H7 (cell line): ENCODE data around the gene SGMS1. TPM values are rescaled to one million over a fixed set of nuclear protein-coding genes. Genes with fewer than 3 reads are reported as not detected.
"Not testable (repeated sequence)": the region's sequence is repeated elsewhere in the genome, so short reads cannot be mapped to it uniquely, and the experiment has no call there.

Experiments
- DNase-seq: peaks from one replicate; pipeline ENCODE4 v3.0.0; 2012
- H3K27me3 ChIP-seq: 2 replicates; pipeline ENCODE4 v1.6.0; 2011; ENCODE audit warnings: mild to moderate bottlenecking, low read length; ENCODE audit not compliant: control insufficient read depth, insufficient read depth
- H3K36me3 ChIP-seq: replicated peaks from 2 replicates; pipeline ENCODE4 v1.5.1; 2011; ENCODE audit warnings: low read length; ENCODE audit not compliant: control insufficient read depth, insufficient read depth
- H3K4me3 ChIP-seq: 2 replicates; pipeline ENCODE4 v1.5.1; 2011; ENCODE audit warnings: low read depth, mild to moderate bottlenecking, control low read depth, low read length, moderate library complexity; ENCODE audit not compliant: insufficient read depth
- total RNA-seq: library from RNA; depleted of rRNA; stranded (reverse); fragments of >200 nt; shearing (Covaris generic); gene quantifications from 2 replicates; pipeline ENCODE4 v1.2.3, GENCODE V29; 2014

Gene SGMS1
- total RNA-seq, 1 experiment from 2014 or later, result 19.4 TPM

GRCh38 chr10:50554376-50554994, 69.3 kb downstream of the SGMS1 start:
- no peaks in the 10 kb centered on the region for H3K36me3 ChIP-seq
- no peak overlapping the region for H3K4me3 ChIP-seq
- H3K27me3 ChIP-seq, result no peaks in the 10 kb centered on the region
- DNase-seq, result no peak

- no peak for DNase-seq
- H3K4me3 ChIP-seq, result no peak overlapping the region
- no peaks in the 10 kb centered on the region for H3K36me3 ChIP-seq
- no peaks in the 10 kb centered on the region for H3K27me3 ChIP-seq
Observed at GRCh38 chr10:50552771-50553535, 70.8 kb downstream of the SGMS1 start.

- Histone ChIP-seq H3K27me3 (no peaks in the 10 kb centered on the region), H3K36me3 (no peaks in the 10 kb centered on the region), H3K4me3 (no peak overlapping the region)
- DNase-seq, result no peak
Observed at GRCh38 chr10:50552308-50552707, 71.4 kb downstream of the SGMS1 start.

- no peak for DNase-seq
- Histone ChIP-seq H3K4me3 (no peak overlapping the region), H3K27me3 (no peaks in the 10 kb centered on the region), H3K36me3 (no peaks in the 10 kb centered on the region)
Observed at GRCh38 chr10:50551894-50552293, 71.9 kb downstream of the SGMS1 start.

- Histone ChIP-seq H3K27me3 (no peaks in the 10 kb centered on the region), H3K36me3 (no peaks in the 10 kb centered on the region), H3K4me3 (no peak overlapping the region)
- no peak for DNase-seq
Observed at GRCh38 chr10:50550291-50550839, 73.4 kb downstream of the SGMS1 start.

- DNase-seq, H3K36me3 ChIP-seq, H3K27me3 ChIP-seq, H3K4me3 ChIP-seq: not testable (repeated sequence)
Observed at GRCh38 chr10:50549186-50549585, 74.6 kb downstream of the SGMS1 start.

GRCh38 chr10:50548481-50548880, 75.3 kb downstream of the SGMS1 start:
- not testable (repeated sequence) for DNase-seq, H3K4me3 ChIP-seq, H3K27me3 ChIP-seq, H3K36me3 ChIP-seq

GRCh38 chr10:50546287-50546686, 77.5 kb downstream of the SGMS1 start:
- not testable (repeated sequence) for H3K4me3 ChIP-seq, H3K36me3 ChIP-seq, H3K27me3 ChIP-seq, DNase-seq

GRCh38 chr10:50545846-50546245, 77.9 kb downstream of the SGMS1 start:
- no peaks in the 10 kb centered on the region for H3K36me3 ChIP-seq
- no peak for DNase-seq
- no peaks in the 10 kb centered on the region for H3K27me3 ChIP-seq
- no peak overlapping the region for H3K4me3 ChIP-seq

- Histone ChIP-seq H3K4me3 (no peak overlapping the region), H3K36me3 (no peaks in the 10 kb centered on the region), H3K27me3 (no peaks in the 10 kb centered on the region)
- DNase-seq, result no peak
Observed at GRCh38 chr10:50544857-50545429, 78.8 kb downstream of the SGMS1 start.

- no peak overlapping the region for H3K4me3 ChIP-seq
- no peaks in the 10 kb centered on the region for H3K36me3 ChIP-seq
- DNase-seq, result no peak
- no peaks in the 10 kb centered on the region for H3K27me3 ChIP-seq
Observed at GRCh38 chr10:50544095-50544856, 79.5 kb downstream of the SGMS1 start.

GRCh38 chr10:50542871-50543270, 80.9 kb downstream of the SGMS1 start:
- no peak for DNase-seq
- Histone ChIP-seq H3K4me3 (no peak overlapping the region), H3K27me3 (no peaks in the 10 kb centered on the region), H3K36me3 (no peaks in the 10 kb centered on the region)

GRCh38 chr10:50541921-50542320, 81.8 kb downstream of the SGMS1 start:
- Histone ChIP-seq H3K4me3 (no peak overlapping the region), H3K27me3 (no peaks in the 10 kb centered on the region), H3K36me3 (no peaks in the 10 kb centered on the region)
- no peak for DNase-seq

- Histone ChIP-seq H3K36me3 (no peaks in the 10 kb centered on the region), H3K4me3 (no peak overlapping the region), H3K27me3 (no peaks in the 10 kb centered on the region)
- no peak for DNase-seq
Observed at GRCh38 chr10:50541317-50541716, 82.4 kb downstream of the SGMS1 start.
